ENCODE measurements around the gene SCARF2. TPM values are rescaled to one million over a fixed set of nuclear protein-coding genes. Genes with fewer than 3 reads are reported as not detected.

The SCARF2 gene
- total and polyA plus RNA-seq, 2 experiments from 2014 or later = 1.8 to 16.6 TPM

DNA sequence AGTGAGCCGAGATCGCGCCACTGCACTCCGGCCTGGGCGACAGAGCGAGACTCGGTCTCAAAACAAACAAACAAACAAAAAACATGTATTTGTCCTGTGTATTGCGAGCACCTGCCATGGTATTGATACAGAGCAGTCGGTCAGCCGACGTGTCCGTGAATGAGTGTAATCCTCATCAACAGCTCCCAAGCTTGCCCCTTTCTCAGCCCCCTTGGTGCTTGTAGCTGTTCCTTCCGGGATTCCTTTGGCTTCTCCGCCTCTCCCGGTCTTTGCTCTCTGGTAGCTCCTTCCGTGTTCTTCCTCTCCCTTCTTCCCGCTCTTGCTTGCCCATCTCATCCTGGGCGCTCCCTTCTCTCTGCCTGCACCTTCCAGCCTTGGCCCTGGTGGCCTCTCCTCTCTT, 32.7 kb downstream of the SCARF2 start:
- ATAC-seq (no peak), DNase-seq (ENCODE audit: low spot score) (no peak)
- Histone ChIP-seq H3K4me1 (ENCODE audit: insufficient read depth) (no peaks in the 10 kb centered on the region), H3K4me2 (no peak overlapping the region), H3K9me2 (ENCODE audit: insufficient read depth) (no peaks in the 10 kb centered on the region), H3F3A (replicated peaks; ENCODE audit: low read depth) (no peaks in the 10 kb centered on the region), H3K27me3 (ENCODE audit: insufficient read depth) (no peaks in the 10 kb centered on the region), H3K27ac (ENCODE audit: low read depth) (no peak overlapping the region), H2AFZ (no peak overlapping the region), H3K79me2 (replicated peaks; ENCODE audit: insufficient read depth) (peaks cover 9% of the 10 kb centered on the region), H3K36me3 (ENCODE audit: insufficient read depth) (no peaks in the 10 kb centered on the region; the same call in 1 of the 2 replicates), H3K4me3 (no peak overlapping the region), H4K20me1 (replicated peaks; ENCODE audit: insufficient read depth) (peaks cover 6% of the 10 kb centered on the region; the same call in 1 of the 2 replicates)
- H3K4me3 Mint-ChIP-seq = no peak overlapping the region
- no peaks in the 10 kb centered on the region; the same call in 2 of the 3 replicates for H3K4me1 Mint-ChIP-seq
- no peak overlapping the region; the same call in 1 of the 2 replicates for H3K27ac Mint-ChIP-seq
- H3K27me3 Mint-ChIP-seq (ENCODE audit: insufficient read depth, low read depth, poor library complexity) = peaks cover 3% of the 10 kb centered on the region
- peaks cover 53% of the 10 kb centered on the region for H3K36me3 Mint-ChIP-seq (ENCODE audit: low read depth)
- TF ChIP-seq JUNB (IDR thresholded peaks at IDR 0.05; ENCODE audit: unreplicated experiment) (no peak), EZH2phosphoT487 (IDR thresholded peaks at IDR 0.05; ENCODE audit: unreplicated experiment) (no peak), REST (IDR thresholded peaks at IDR 0.05; ENCODE audit: unreplicated experiment) (no peak), POLR2AphosphoS5 (IDR thresholded peaks at IDR 0.05; ENCODE audit: low read depth) (no peak), ETS1 (IDR thresholded peaks at IDR 0.05) (no peak), STAT1 (IDR thresholded peaks at IDR 0.05; ENCODE audit: unreplicated experiment) (no peak), ZNF331 (CRISPR knock-in tag; IDR thresholded peaks at IDR 0.05; ENCODE audit: low read depth) (no peak)
- peaks cover 2% of the 10 kb centered on the region; the same call in 2 of the 3 replicates for H3K9me3 Mint-ChIP-seq

DNA sequence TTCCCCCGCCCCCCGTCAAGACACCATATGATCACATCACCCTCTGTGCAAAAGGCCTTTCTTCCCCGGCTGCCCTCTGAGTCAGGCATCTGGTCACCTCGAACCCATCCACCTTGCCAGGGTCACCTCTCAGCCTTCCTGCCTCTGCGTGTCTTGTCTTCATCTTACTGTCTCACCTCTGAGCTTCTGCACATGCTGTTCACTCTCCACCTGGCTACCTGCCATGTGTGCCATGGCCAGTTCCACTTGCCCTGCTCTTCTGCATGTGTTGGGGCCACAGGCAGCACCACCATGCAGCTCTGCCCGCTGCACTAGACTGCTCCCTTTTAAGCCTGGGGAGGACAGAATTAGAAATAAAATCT, 33.9 kb downstream of the SCARF2 start:
- Histone ChIP-seq H3K4me1 (ENCODE audit: insufficient read depth) (no peaks in the 10 kb centered on the region), H3K9me2 (ENCODE audit: insufficient read depth) (no peaks in the 10 kb centered on the region), H2AFZ (no peak overlapping the region), H3K27me3 (ENCODE audit: insufficient read depth) (no peaks in the 10 kb centered on the region), H3K4me2 (no peak overlapping the region), H3K27ac (ENCODE audit: low read depth) (no peak overlapping the region), H3K79me2 (replicated peaks; ENCODE audit: insufficient read depth) (peaks cover 21% of the 10 kb centered on the region), H3F3A (replicated peaks; ENCODE audit: low read depth) (no peaks in the 10 kb centered on the region), H3K36me3 (ENCODE audit: insufficient read depth) (no peaks in the 10 kb centered on the region; the same call in 1 of the 2 replicates), H4K20me1 (replicated peaks; ENCODE audit: insufficient read depth) (peaks cover 16% of the 10 kb centered on the region; the same call in 1 of the 2 replicates), H3K4me3 (no peak overlapping the region)
- Mint-ChIP-seq H3K36me3 (ENCODE audit: low read depth) (peaks cover 51% of the 10 kb centered on the region), H3K27ac (no peak overlapping the region), H3K9me3 (peaks cover 2% of the 10 kb centered on the region; the same call in 2 of the 3 replicates), H3K27me3 (ENCODE audit: insufficient read depth, low read depth, poor library complexity) (peaks cover 3% of the 10 kb centered on the region), H3K4me3 (no peak overlapping the region), H3K4me1 (peaks cover under 1% of the 10 kb centered on the region; the same call in 2 of the 3 replicates)
- DNase-seq (ENCODE audit: low spot score) = no peak
- no peak for ATAC-seq
- TF ChIP-seq ZNF114 (CRISPR knock-in tag; IDR thresholded peaks at IDR 0.05) (no peak), POLR2AphosphoS5 (IDR thresholded peaks at IDR 0.05; ENCODE audit: low read depth) (no peak), CREB1 (CRISPR knock-in tag; IDR thresholded peaks at IDR 0.05; ENCODE audit: low read depth) (no peak), ETS1 (IDR thresholded peaks at IDR 0.05) (no peak), REST (IDR thresholded peaks at IDR 0.05; ENCODE audit: unreplicated experiment) (no peak)

All from GM23338 (cell line).